Stimulated activated CD8-positive, alpha-beta memory T cell treated with anti-CD3 and anti-CD28 coated beads, Interleukin-15, amount 100 ng/mL, for 48 hours (primary cell): Measurements from ENCODE around the gene SNX30.

Experiments used
- DNase-seq, 2 donors: peaks; one replicate each; pipeline ENCODE4 v3.0.0-alpha.2; 2020; ENCODE audit warnings: low read depth in 2 of 2

SNX30 gene

GRCh38 chr9:112752334-112753125 lies 2.0 kb downstream of the SNX30 start:
- no peak for DNase-seq

DNA sequence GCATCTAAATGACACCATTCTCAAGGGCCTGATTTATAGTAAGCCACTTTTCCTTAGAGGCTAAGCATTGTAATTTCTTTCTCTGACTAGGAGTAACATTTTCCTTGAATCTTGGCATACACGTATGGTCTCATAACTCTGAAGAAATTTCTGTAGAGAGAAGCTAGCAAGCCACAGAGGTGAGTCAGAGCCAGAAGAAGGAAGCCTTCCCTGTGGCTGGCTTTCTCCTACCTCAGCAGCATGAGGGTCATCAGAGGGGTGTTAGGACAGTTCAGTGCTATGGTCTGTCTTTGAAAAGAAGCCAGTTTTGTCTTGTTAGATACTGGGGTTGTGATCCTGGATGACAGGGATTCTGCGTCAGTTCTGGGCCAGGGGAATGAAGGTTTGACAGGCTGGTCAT lies 3.2 kb downstream of the SNX30 start:
- DNase-seq: no peak

DNA sequence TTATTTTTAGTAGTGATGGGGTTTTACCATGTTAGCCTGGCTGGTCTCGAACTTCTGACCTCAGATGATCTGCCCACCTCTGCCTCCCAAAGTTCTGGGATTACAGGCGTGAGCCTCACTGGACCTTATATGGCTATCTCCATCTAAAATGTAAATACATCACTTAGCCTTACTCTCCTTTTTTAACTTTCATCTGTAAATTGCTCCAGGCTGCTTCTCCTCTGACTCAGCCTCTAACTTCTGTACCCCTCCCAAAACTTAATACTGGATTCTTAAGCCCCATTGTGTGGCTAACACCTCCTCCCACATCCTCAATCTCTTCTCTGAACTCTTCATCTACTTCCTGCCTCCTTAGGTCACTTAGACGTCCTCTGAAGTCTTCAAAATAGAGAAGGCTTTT lies 4.0 kb downstream of the SNX30 start:
- no peak for DNase-seq

- DNase-seq: no peak
These were observed 4.5 kb downstream of the SNX30 start for GRCh38 chr9:112755016-112755427.

- no peak for DNase-seq
These were observed 5.1 kb downstream of the SNX30 start for GRCh38 chr9:112755675-112756074.

GRCh38 chr9:112757282-112757883 lies 6.8 kb downstream of the SNX30 start:
- DNase-seq: no peak

DNA sequence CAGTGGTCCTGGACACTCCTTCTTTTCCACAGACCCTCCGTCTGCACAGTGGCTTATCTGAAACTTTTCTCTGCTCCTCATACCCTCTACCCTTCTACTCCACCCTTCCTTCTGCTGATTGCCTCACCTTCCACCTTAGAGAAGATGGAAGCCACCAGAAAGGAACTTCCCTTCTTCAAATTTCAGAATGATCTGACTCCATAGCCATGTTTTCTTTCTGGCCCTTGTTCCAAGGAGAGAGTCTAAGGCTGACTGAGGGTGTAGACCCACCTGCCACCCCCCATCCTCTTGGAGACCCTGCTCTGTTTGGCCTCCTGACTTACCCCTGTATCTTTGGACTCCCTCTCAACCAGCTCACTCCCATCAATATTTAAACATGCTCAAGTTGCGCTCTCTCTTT lies 7.4 kb downstream of the SNX30 start:
- DNase-seq: no peak

- no peak for DNase-seq
These were observed 10.3 kb downstream of the SNX30 start for GRCh38 chr9:112760821-112761220.

GRCh38 chr9:112761912-112762655 lies 11.5 kb downstream of the SNX30 start:
- no peak for DNase-seq

- no peak for DNase-seq
These were observed 12.4 kb downstream of the SNX30 start for GRCh38 chr9:112762726-112763518.

DNA sequence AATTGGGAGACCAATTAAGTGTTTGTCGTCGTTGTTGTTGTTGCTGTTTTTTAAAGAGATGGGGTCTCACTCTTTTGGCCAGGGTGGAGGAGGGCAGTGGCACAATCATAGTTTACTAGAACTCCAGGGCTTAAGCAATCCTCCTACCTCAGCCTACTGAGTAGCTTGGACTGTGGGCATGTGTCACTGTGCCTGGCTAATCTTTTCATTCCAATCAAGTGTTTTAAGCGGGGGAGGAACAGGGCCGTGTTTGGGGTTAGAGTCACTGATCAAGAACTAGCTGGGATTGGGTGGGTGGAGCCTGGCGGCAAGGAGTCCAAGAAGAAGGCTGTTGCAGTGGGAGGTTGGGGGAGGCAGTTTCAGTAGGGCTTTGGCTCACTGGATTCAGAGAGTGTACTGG lies 13.8 kb downstream of the SNX30 start:
- DNase-seq: no peak

- no peak for DNase-seq
These were observed 14.3 kb downstream of the SNX30 start for GRCh38 chr9:112764837-112765236.

DNA sequence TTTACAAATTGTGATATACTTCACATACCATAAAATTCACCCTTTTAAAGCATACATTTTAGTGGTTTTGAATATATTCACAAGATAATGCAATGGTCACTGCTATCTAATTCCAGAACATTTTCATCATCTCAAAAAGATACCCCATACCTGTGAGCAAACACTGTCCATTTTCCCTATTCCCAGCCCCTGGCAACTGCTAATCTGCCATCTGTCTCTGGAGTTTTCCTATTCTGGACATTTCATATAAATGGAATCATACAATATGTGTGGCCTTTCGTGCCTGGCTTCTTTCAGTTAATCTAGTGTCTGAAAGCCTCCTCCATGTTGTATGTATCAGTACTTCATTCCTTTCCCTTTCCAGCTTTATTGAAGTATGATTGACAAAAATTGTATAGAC lies 14.7 kb downstream of the SNX30 start:
- DNase-seq: no peak

DNA sequence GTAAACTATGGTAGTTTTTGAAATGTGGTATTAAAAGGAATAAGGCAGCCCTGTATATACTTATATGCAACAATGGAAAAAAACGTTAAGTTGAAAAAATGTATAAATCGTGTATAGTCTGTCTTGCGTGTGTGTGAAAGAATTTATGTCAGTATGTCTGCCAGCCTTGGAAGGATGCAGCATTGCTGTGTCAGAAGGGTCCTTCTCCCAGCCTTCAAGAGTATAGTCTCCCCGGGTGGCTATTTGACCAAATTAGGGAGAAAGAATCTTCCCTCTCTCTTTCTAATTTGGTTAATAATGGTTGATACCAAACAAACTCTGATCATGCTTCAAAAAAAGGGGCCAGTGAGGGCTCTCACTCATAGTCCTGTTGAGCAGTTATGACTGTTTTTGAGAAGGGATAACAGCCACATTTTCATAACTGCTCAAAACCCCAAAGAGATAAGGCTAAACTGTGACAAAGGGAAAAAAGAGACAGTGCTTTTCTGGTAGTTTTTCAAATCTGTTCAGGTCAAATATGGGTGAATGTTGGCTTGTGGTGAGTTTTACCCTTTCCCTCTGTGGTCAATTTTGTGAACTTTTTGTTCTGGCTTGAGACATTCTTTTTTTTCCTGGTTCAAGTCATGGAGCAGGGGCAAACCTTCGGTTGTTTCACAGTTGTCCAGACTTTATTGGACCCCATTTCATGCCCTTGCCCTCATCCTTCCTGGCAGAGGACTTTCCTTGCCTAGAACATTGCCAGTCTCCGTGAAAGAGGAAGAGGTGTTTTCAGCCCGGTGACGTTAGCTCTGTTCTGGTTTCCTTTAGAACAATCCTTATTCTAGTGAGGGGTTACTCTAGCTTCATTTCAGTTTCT lies 21.0 kb downstream of the SNX30 start:
- no peak for DNase-seq

GRCh38 chr9:112772215-112772509 lies 21.6 kb downstream of the SNX30 start:
- DNase-seq: no peak

- no peak for DNase-seq
These were observed 22.0 kb downstream of the SNX30 start for GRCh38 chr9:112772551-112772950.

DNA sequence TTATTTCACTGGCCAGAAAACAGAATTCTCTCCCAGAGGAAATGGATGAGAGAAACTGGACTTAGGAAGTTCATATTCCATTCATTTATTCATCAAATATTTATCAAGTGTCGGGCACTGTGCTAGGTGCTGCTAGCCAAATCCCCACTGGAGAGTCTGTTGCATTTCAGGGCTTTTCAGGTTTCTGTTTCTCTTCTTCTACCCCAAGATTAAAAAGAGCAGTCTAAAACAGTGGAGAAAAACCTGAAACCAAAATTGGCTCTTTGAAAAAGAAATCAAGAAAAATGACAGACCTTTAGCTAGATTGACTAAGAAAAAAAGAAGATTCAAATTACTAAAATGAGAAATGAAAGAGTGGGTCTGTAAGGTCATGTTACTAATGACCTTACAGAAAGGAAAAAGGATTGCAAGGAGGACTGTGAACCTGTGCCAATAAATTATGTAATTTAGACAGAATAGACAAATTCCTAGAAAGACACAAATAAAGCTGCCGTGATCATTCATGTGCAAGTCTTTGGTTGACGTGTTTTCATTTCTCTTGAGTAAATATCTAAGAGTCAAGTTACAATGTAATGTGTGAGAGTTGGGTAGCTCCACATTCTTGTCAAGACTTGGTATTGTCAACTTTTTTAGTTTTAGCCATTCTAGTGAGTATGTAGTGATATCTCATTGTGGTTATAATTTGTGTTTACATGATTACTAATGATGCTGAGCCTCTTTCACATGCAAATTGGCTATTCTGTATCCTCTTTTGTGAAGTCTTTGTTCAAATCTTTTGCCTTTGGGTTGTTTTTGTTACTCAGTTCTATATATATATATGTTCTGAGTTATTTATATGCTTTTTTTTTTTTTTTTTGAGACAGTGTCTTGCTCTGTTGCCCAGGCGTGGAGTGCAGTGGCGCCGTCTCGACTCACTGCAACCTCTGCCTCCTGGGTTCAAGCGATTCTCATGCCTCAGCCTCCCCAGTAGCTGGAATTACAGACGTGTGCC lies 23.7 kb downstream of the SNX30 start:
- DNase-seq: no peak

DNA sequence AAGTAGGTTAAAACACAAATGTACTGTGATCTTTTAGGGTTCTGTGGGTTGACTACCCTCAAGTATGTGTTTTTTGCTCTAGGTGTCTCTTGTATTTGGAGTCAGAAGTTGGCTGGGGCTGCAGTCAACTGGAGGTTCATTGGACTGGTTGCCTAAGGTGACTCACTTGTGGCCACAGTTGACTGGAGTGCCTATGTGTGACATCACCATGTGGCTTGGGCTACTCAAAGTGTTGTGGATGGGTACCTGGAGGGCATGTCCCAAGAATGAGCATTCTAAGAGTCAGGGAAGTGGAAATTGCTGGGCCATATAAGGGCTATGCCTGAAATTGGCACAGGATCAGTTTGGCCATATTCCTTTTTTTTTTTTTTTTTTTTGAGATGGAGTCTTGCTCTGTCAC lies 27.4 kb downstream of the SNX30 start:
- no peak for DNase-seq

GRCh38 chr9:112780450-112781036 lies 30.0 kb downstream of the SNX30 start:
- DNase-seq: no peak

GRCh38 chr9:112782218-112782617 lies 31.7 kb downstream of the SNX30 start:
- DNase-seq: no peak
